ENCODE measurements around the gene PSG2. TPM values are rescaled to one million over a fixed set of nuclear protein-coding genes. Genes with fewer than 3 reads are reported as not detected.
"Not testable (repeated sequence)": the region's sequence is repeated elsewhere in the genome, so short reads cannot be mapped to it uniquely, and the experiment has no call there.

The PSG2 gene
- total RNA-seq, 1 donor from 2014 or later: not detected

GRCh38 chr19:43059482-43059881 is 23.0 kb downstream of the PSG2 start:
- H3K4me3 Mint-ChIP-seq (ENCODE audit: unreplicated experiment); H3K27ac Mint-ChIP-seq (ENCODE audit: unreplicated experiment); H3K36me3 Mint-ChIP-seq (ENCODE audit: unreplicated experiment); H3K27me3 Mint-ChIP-seq (ENCODE audit: unreplicated experiment); H3K4me1 Mint-ChIP-seq (ENCODE audit: unreplicated experiment); DNase-seq (ENCODE audit: extremely low spot score, unreplicated experiment): not testable (repeated sequence)
- peaks cover 52% of the 10 kb centered on the region for H3K9me3 Mint-ChIP-seq (ENCODE audit: unreplicated experiment)

DNA sequence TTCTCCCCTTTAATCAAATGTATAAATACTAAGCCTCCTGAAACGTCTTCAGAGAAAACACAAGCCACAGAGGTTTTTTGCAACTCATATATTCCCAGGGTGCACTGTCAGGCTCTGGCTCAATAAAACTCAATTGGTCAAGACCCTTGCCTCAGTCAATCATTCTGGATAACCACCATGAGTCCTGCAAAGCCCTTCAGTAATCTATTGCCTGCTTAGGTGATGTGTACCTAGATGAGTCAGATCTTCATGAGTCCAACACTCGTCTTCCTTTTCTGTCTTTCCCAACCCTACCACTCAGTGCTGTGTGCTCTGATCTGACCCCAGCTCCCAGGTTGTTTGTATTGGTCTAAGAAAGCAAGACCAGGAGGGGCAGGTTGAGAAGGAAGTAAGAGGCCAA is 24.1 kb downstream of the PSG2 start:
- H3K27ac Mint-ChIP-seq (ENCODE audit: unreplicated experiment); H3K27me3 Mint-ChIP-seq (ENCODE audit: unreplicated experiment); H3K4me1 Mint-ChIP-seq (ENCODE audit: unreplicated experiment); H3K36me3 Mint-ChIP-seq (ENCODE audit: unreplicated experiment); H3K4me3 Mint-ChIP-seq (ENCODE audit: unreplicated experiment); DNase-seq (ENCODE audit: extremely low spot score, unreplicated experiment): not testable (repeated sequence)
- peaks cover 59% of the 10 kb centered on the region for H3K9me3 Mint-ChIP-seq (ENCODE audit: unreplicated experiment)

DNA sequence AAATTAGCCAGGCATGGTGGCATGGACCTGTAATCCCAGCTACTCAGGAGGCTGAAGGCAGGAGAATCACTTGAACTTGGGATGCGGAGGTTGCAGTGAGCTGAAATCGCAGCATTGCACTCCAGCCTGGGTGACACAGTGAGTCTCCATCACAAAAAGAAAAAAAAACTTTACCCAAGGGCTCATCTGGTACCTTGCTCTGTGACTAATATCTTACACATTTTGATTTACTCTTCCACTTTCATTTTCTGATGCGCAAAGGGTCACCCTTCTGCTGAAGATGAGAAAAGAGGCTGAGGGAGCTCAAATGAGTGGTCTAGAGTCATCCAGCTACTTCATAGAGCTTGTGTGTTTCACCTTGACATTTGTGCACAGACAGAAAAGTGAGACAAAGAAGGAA is 34.5 kb downstream of the PSG2 start:
- not testable (repeated sequence) for H3K27ac Mint-ChIP-seq (ENCODE audit: unreplicated experiment); DNase-seq (ENCODE audit: extremely low spot score, unreplicated experiment); H3K4me1 Mint-ChIP-seq (ENCODE audit: unreplicated experiment); H3K27me3 Mint-ChIP-seq (ENCODE audit: unreplicated experiment); H3K4me3 Mint-ChIP-seq (ENCODE audit: unreplicated experiment); H3K36me3 Mint-ChIP-seq (ENCODE audit: unreplicated experiment)
- peaks cover 10% of the 10 kb centered on the region for H3K9me3 Mint-ChIP-seq (ENCODE audit: unreplicated experiment)

DNA sequence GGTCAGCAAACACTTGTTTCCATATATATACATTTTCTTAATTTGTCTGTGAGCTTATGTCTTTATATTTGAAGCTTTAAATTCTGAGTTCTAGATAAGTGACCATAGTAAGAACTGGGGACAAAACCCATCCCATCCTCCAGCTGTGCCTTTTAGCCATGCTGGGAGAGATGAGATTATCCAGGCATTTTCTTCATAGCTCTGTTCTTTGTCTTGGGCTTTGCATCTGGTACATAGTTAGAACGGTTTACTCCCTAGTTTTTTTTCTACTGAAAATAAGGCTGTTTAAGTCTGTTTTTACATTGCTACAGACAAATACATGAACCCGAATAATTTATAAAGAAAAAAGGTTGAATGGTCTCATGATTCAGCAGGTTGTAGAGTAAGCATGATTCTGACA is 35.9 kb downstream of the PSG2 start:
- H3K9me3 Mint-ChIP-seq (ENCODE audit: unreplicated experiment): peaks cover 14% of the 10 kb centered on the region
- not testable (repeated sequence) for H3K27ac Mint-ChIP-seq (ENCODE audit: unreplicated experiment); H3K27me3 Mint-ChIP-seq (ENCODE audit: unreplicated experiment); H3K4me3 Mint-ChIP-seq (ENCODE audit: unreplicated experiment); DNase-seq (ENCODE audit: extremely low spot score, unreplicated experiment); H3K36me3 Mint-ChIP-seq (ENCODE audit: unreplicated experiment); H3K4me1 Mint-ChIP-seq (ENCODE audit: unreplicated experiment)

DNA sequence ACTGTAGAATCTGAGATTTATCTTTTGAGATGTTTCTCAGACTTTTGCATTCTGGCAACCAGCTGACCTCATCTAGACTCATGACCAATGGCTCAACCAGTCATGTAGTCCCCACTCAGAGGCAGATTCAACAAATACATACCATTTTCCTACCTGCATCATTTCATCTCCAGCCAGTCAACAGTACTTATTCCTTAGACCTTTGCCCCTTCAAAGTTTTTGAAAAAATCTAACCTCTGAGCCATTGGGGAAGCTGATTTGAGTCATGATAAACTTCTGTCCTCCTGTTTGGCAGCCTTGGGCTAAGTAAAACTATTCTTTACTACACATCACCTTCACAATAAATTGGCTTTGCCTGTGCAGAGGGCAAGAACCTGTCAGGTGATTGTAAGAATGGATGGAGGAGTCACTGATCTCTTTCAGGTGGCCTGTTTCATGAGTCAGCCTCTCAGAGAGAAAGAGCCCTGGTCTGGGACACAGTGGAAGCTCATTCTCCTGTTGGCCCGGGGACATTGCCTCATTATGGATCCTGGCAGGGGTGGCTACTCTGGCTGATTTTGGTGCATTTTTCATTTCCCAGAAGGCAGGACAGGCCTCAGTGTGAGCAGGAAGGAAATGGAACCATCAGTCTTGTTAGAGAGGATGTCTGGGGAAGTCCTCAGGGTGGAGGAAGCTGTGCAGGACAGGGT is 38.9 kb downstream of the PSG2 start:
- H3K4me1 Mint-ChIP-seq (ENCODE audit: unreplicated experiment); H3K27ac Mint-ChIP-seq (ENCODE audit: unreplicated experiment); H3K36me3 Mint-ChIP-seq (ENCODE audit: unreplicated experiment); H3K27me3 Mint-ChIP-seq (ENCODE audit: unreplicated experiment); DNase-seq (ENCODE audit: extremely low spot score, unreplicated experiment); H3K4me3 Mint-ChIP-seq (ENCODE audit: unreplicated experiment): not testable (repeated sequence)
- H3K9me3 Mint-ChIP-seq (ENCODE audit: unreplicated experiment): peaks cover 11% of the 10 kb centered on the region

DNA sequence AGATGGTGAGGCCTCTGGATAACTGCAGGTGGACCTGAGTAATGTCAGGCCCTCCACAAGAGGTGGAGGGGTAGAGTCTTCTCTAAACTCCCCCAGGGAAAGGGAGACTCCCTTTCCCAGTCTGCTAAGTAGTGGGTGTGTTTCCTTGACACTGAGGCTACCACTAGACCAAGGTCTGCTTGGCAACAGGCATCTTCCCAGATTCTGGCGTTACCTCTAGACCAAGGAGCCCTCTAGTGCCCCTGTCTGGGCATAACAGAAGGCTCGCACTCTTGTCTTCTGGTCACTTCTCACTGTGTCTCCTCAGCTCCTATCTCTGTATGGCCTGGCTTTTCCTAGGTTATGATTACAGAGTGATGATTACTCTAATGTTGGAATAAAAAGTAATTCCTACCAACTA is 50.9 kb downstream of the PSG2 start:
- H3K9me3 Mint-ChIP-seq (ENCODE audit: unreplicated experiment): peaks cover 41% of the 10 kb centered on the region
- not testable (repeated sequence) for H3K4me1 Mint-ChIP-seq (ENCODE audit: unreplicated experiment); H3K27ac Mint-ChIP-seq (ENCODE audit: unreplicated experiment); H3K36me3 Mint-ChIP-seq (ENCODE audit: unreplicated experiment); DNase-seq (ENCODE audit: extremely low spot score, unreplicated experiment); H3K27me3 Mint-ChIP-seq (ENCODE audit: unreplicated experiment); H3K4me3 Mint-ChIP-seq (ENCODE audit: unreplicated experiment)

- peaks cover 36% of the 10 kb centered on the region for H3K9me3 Mint-ChIP-seq (ENCODE audit: unreplicated experiment)
These were observed 53.6 kb downstream of the PSG2 start for GRCh38 chr19:43028866-43029265.

GRCh38 chr19:43027985-43028384 is 54.5 kb downstream of the PSG2 start:
- H3K27me3 Mint-ChIP-seq (ENCODE audit: unreplicated experiment); H3K4me1 Mint-ChIP-seq (ENCODE audit: unreplicated experiment); H3K4me3 Mint-ChIP-seq (ENCODE audit: unreplicated experiment); H3K36me3 Mint-ChIP-seq (ENCODE audit: unreplicated experiment); H3K27ac Mint-ChIP-seq (ENCODE audit: unreplicated experiment); DNase-seq (ENCODE audit: extremely low spot score, unreplicated experiment): not testable (repeated sequence)
- H3K9me3 Mint-ChIP-seq (ENCODE audit: unreplicated experiment): peaks cover 36% of the 10 kb centered on the region

More at GRCh38 chr19:43028866-43029265, 53.6 kb downstream of the PSG2 start:
- no peaks in the 10 kb centered on the region for H3K27me3 Mint-ChIP-seq (ENCODE audit: unreplicated experiment)
- H3K4me1 Mint-ChIP-seq (ENCODE audit: unreplicated experiment): no peaks in the 10 kb centered on the region
- TF ChIP-seq, protein P1, sequence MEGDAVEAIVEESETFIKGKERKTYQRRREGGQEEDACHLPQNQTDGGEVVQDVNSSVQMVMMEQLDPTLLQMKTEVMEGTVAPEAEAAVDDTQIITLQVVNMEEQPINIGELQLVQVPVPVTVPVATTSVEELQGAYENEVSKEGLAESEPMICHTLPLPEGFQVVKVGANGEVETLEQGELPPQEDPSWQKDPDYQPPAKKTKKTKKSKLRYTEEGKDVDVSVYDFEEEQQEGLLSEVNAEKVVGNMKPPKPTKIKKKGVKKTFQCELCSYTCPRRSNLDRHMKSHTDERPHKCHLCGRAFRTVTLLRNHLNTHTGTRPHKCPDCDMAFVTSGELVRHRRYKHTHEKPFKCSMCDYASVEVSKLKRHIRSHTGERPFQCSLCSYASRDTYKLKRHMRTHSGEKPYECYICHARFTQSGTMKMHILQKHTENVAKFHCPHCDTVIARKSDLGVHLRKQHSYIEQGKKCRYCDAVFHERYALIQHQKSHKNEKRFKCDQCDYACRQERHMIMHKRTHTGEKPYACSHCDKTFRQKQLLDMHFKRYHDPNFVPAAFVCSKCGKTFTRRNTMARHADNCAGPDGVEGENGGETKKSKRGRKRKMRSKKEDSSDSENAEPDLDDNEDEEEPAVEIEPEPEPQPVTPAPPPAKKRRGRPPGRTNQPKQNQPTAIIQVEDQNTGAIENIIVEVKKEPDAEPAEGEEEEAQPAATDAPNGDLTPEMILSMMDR (IDR thresholded peaks at IDR 0.05): no peak
- no peak overlapping the region for H3K27ac Mint-ChIP-seq (ENCODE audit: unreplicated experiment)
- H3K4me3 Mint-ChIP-seq (ENCODE audit: unreplicated experiment): no peak overlapping the region
- H3K36me3 Mint-ChIP-seq (ENCODE audit: unreplicated experiment): no peaks in the 10 kb centered on the region
- no peak for DNase-seq (ENCODE audit: extremely low spot score, unreplicated experiment)

DNA sequence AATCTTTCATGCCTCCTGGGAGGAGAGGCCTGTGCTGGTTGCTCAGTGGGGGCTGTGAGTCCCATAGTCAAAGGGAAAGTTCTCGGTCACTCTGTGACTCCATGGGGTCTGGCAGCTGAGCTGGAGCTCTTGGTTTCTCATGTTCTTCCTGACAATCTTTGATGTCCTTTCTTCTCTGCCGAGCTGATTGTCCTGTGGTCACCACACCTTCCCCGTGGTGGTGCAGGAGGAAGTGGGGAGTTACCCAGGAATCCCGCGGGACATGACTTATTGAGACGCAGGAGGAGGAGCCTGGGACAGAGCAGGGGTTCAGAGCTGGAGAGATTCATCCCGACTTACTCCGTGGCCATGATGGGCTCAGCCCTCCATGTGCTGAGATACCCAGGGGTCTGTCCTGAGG is 55.4 kb downstream of the PSG2 start:
- not testable (repeated sequence) for H3K27me3 Mint-ChIP-seq (ENCODE audit: unreplicated experiment); DNase-seq (ENCODE audit: extremely low spot score, unreplicated experiment); H3K36me3 Mint-ChIP-seq (ENCODE audit: unreplicated experiment); H3K4me1 Mint-ChIP-seq (ENCODE audit: unreplicated experiment); H3K4me3 Mint-ChIP-seq (ENCODE audit: unreplicated experiment); H3K27ac Mint-ChIP-seq (ENCODE audit: unreplicated experiment)
- H3K9me3 Mint-ChIP-seq (ENCODE audit: unreplicated experiment): peaks cover 31% of the 10 kb centered on the region

DNA sequence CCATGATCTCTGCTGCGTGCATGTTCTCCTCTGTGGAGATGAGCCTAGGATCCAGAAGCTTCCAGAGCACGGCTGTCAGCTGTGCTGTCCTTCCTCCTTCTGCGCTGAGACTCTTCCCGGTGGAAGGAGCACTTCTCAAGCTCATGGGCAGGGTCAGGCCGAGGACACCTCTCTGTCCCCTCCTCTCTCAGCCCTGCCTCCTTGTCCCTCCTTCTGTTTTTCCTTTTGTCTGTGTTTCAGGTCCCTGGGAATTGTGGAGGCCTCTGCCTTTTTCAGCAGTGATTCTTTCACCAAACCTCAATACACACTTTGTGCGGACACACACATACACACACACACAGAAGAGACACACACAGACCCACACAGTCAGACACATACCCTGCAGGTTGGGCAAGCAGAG is 56.1 kb downstream of the PSG2 start, which contains the start of gene PSG11:
Gene PSG11, minus strand, starts transcription at position 101 of the 400 bp plus-strand sequence. Its CDS starts 97 bp downstream, at position 4.
- peaks cover 27% of the 10 kb centered on the region for H3K9me3 Mint-ChIP-seq (ENCODE audit: unreplicated experiment)
- not testable (repeated sequence) for H3K4me1 Mint-ChIP-seq (ENCODE audit: unreplicated experiment); H3K27ac Mint-ChIP-seq (ENCODE audit: unreplicated experiment); H3K27me3 Mint-ChIP-seq (ENCODE audit: unreplicated experiment); H3K4me3 Mint-ChIP-seq (ENCODE audit: unreplicated experiment); H3K36me3 Mint-ChIP-seq (ENCODE audit: unreplicated experiment); DNase-seq (ENCODE audit: extremely low spot score, unreplicated experiment)

GRCh38 chr19:43022098-43022497 is 60.4 kb downstream of the PSG2 start:
- not testable (repeated sequence) for DNase-seq (ENCODE audit: extremely low spot score, unreplicated experiment); H3K27ac Mint-ChIP-seq (ENCODE audit: unreplicated experiment)

More at GRCh38 chr19:43022098-43022497, 60.4 kb downstream of the PSG2 start:
- not testable (repeated sequence) for H3K27me3 Mint-ChIP-seq (ENCODE audit: unreplicated experiment); H3K36me3 Mint-ChIP-seq (ENCODE audit: unreplicated experiment); H3K9me3 Mint-ChIP-seq (ENCODE audit: unreplicated experiment); H3K4me1 Mint-ChIP-seq (ENCODE audit: unreplicated experiment); H3K4me3 Mint-ChIP-seq (ENCODE audit: unreplicated experiment)

Data from osteocyte (in vitro differentiated cells).